ENCODE results near the gene KANSL1L. TPM values are rescaled to one million over a fixed set of nuclear protein-coding genes. Genes with fewer than 3 reads are reported as not detected.

Gene KANSL1L
- total RNA-seq, 4 donors from 2014 or later = 50.3 to 81.8 (median 55.2) TPM

GRCh38 chr2:210158236-210158635, 13.0 kb downstream of the KANSL1L start:
- intact Hi-C loops (cut with DNase I; ENCODE audit: low total_unique reads) = no loop called here
- Histone ChIP-seq H3K9me3 (no peaks in the 10 kb centered on the region), H3K36me3 (no peaks in the 10 kb centered on the region), H3K4me3 (no peak overlapping the region), H3K27me3 (no peaks in the 10 kb centered on the region), H3K4me1 (no peaks in the 10 kb centered on the region), H3K27ac (no peak overlapping the region)
- TF ChIP-seq CTCF (IDR thresholded peaks at IDR 0.05) = no peak
- no peak for DNase-seq

GRCh38 chr2:210157526-210157925, 13.7 kb downstream of the KANSL1L start:
- DNase-seq = no peak
- no peak overlapping the region for H3K27ac ChIP-seq

GRCh38 chr2:210147614-210148013, 23.6 kb downstream of the KANSL1L start:
- TF ChIP-seq POLR2A (IDR thresholded peaks at IDR 0.05) (no peak), CTCF (IDR thresholded peaks at IDR 0.05) (no peak)
- intact Hi-C loops (cut with DNase I; ENCODE audit: low total_unique reads) = no loop called here

More at GRCh38 chr2:210157526-210157925, 13.7 kb downstream of the KANSL1L start:
- H3K36me3 ChIP-seq = no peaks in the 10 kb centered on the region
- intact Hi-C loops (cut with DNase I; ENCODE audit: low total_unique reads) = no loop called here
- H3K4me1 ChIP-seq = no peaks in the 10 kb centered on the region
- H3K9me3 ChIP-seq = no peaks in the 10 kb centered on the region
- TF ChIP-seq POLR2A (IDR thresholded peaks at IDR 0.05) (no peak), CTCF (IDR thresholded peaks at IDR 0.05) (no peak)
- no peaks in the 10 kb centered on the region for H3K27me3 ChIP-seq
- H3K4me3 ChIP-seq = no peak overlapping the region

GRCh38 chr2:210132239-210132638, 39.0 kb downstream of the KANSL1L start:
- Histone ChIP-seq H3K27ac (no peak overlapping the region), H3K4me1 (peaks cover 0 to 10% of the 10 kb centered on the region in 2 donors), H3K9me3 (no peaks in the 10 kb centered on the region), H3K27me3 (no peaks in the 10 kb centered on the region), H3K4me3 (no peak overlapping the region), H3K36me3 (no peaks in the 10 kb centered on the region)
- TF ChIP-seq CTCF (IDR thresholded peaks at IDR 0.05) (no peak), POLR2A (IDR thresholded peaks at IDR 0.05) (no peak)
- intact Hi-C loops (cut with DNase I; ENCODE audit: low total_unique reads) = no loop called here
- no peak for DNase-seq

More at GRCh38 chr2:210147614-210148013, 23.6 kb downstream of the KANSL1L start:
- no peak for DNase-seq
- H3K36me3 ChIP-seq = no peaks in the 10 kb centered on the region
- H3K9me3 ChIP-seq = no peaks in the 10 kb centered on the region
- H3K4me3 ChIP-seq = no peak overlapping the region
- H3K27me3 ChIP-seq = no peaks in the 10 kb centered on the region
- no peaks in the 10 kb centered on the region for H3K4me1 ChIP-seq
- H3K27ac ChIP-seq = no peak overlapping the region

- no peaks in the 10 kb centered on the region for H3K4me1 ChIP-seq
- intact Hi-C loops (cut with DNase I; ENCODE audit: low total_unique reads) = no loop called here
- TF ChIP-seq CTCF (IDR thresholded peaks at IDR 0.05) (no peak), POLR2A (IDR thresholded peaks at IDR 0.05) (no peak)
- H3K27ac ChIP-seq = no peak overlapping the region
- H3K27me3 ChIP-seq = no peaks in the 10 kb centered on the region
- H3K4me3 ChIP-seq = no peak overlapping the region
- peaks cover 0 to 11% of the 10 kb centered on the region in 2 donors for H3K9me3 ChIP-seq
- H3K36me3 ChIP-seq = no peaks in the 10 kb centered on the region
- no peak for DNase-seq
These were observed 42.2 kb downstream of the KANSL1L start for GRCh38 chr2:210128961-210129360.

Data from uterus (tissue), 4 donors.